Caco-2 (cell line): ENCODE measurements around the gene SMURF1. TPM values are rescaled to one million over a fixed set of nuclear protein-coding genes. Genes with fewer than 3 reads are reported as not detected.
A peak's percentile ranks its signal among the peaks of the same experiment; 100 is the strongest.

Source experiments
- BruUV-seq: library from RNA; stranded (reverse); fragments of 400-500 nt; replicated peaks from 2 replicates; lab custom pipeline; 2021; lab: Mats Ljungman, UMichigan
- CTCF ChIA-PET: fragments of 300-600 bp; sonication (Branson Sonifier 250); formaldehyde crosslinking; loops from one replicate; lab custom pipeline; 2022; ENCODE audit warnings: antibody characterized with exemption; lab: Charles Lee
- POLR2A ChIA-PET: fragments of 300-600 bp; sonication (Branson Sonifier 250); formaldehyde crosslinking; loops from one replicate; lab custom pipeline; 2022; ENCODE audit warnings: antibody characterized with exemption; lab: Charles Lee
- DNase-seq, 2 experiments: peaks; one replicate each; pipeline versions ENCODE4 v3.0.0 to v3.0.0-alpha.2; 2020 to 2022
- H3K27me3 ChIP-seq: replicated peaks from 2 replicates; pipeline ENCODE4 v1.6.0; 2011; ENCODE audit warnings: low read length; ENCODE audit not compliant: control insufficient read depth, insufficient read depth
- H3K36me3 ChIP-seq: 2 replicates; pipeline ENCODE4 v1.5.1; 2011; ENCODE audit warnings: low read length; ENCODE audit not compliant: control insufficient read depth, insufficient read depth
- H3K4me1 ChIP-seq: fragments of 250-450 bp; sonication (Bioruptor Pico); 2 replicates; pipeline ENCODE4 v1.5.1; 2020; ENCODE audit warnings: mild to moderate bottlenecking
- H3K4me3 ChIP-seq: 2 replicates; pipeline ENCODE4 v1.5.1; 2011; ENCODE audit warnings: low read depth, mild to moderate bottlenecking, control low read depth, low read length
- H3K9me3 ChIP-seq: fragments of 250-450 bp; sonication (Bioruptor Pico); 2 replicates; pipeline ENCODE4 v1.5.1; 2020; ENCODE audit warnings: mild to moderate bottlenecking, moderate library complexity
- H3K27ac Mint-ChIP-seq: one replicate; pipeline ENCODE4 v1.8.0; 2022; ENCODE audit warnings: mixed read lengths; ENCODE audit not compliant: unreplicated experiment
- H3K27me3 Mint-ChIP-seq: one replicate; pipeline ENCODE4 v1.8.0; 2022; ENCODE audit warnings: mixed read lengths; ENCODE audit not compliant: insufficient read depth, unreplicated experiment
- H3K36me3 Mint-ChIP-seq: one replicate; pipeline ENCODE4 v1.8.0; 2022; ENCODE audit warnings: mild to moderate bottlenecking, mixed read lengths; ENCODE audit not compliant: insufficient read depth, unreplicated experiment
- H3K4me1 Mint-ChIP-seq: one replicate; pipeline ENCODE4 v1.8.0; 2022; ENCODE audit warnings: low read depth, mixed read lengths; ENCODE audit not compliant: unreplicated experiment
- H3K4me3 Mint-ChIP-seq: one replicate; pipeline ENCODE4 v1.8.0; 2022; ENCODE audit warnings: mild to moderate bottlenecking, moderate library complexity, mixed read lengths; ENCODE audit not compliant: unreplicated experiment
- H3K9me3 Mint-ChIP-seq: one replicate; pipeline ENCODE4 v1.8.0; 2022; ENCODE audit warnings: mixed read lengths; ENCODE audit not compliant: unreplicated experiment
- CTCF ChIP-seq, 2 experiments: fragments of 200-600 bp in 1 of 2; IDR thresholded peaks; 1 replicate in 1 of 2; 2 replicates in 1 of 2; pipeline versions ENCODE4 v1.5.1 to v1.8.0; 2011 to 2022; ENCODE audit warnings: antibody characterized with exemption in 1 of 2, control low read depth in 1 of 2, inconsistent platforms in 1 of 2, low read depth in 1 of 2, low read length in 1 of 2, mild to moderate bottlenecking in 1 of 2, moderate library complexity in 1 of 2; ENCODE audit not compliant: insufficient read depth in 1 of 2, severe bottlenecking in 1 of 2, unreplicated experiment in 1 of 2
- intact Hi-C: fragments of 100-400 bp; cut with micrococcal nuclease; formaldehyde crosslinking; loops from one replicate; pipeline ENCODE4 v1.10.0; 2022; ENCODE audit not compliant: unreplicated experiment
- total RNA-seq: library from RNA; stranded (reverse); gene quantifications from 2 replicates; pipeline ENCODE4 v1.2.3, GENCODE V29; 2022

Gene SMURF1
- total RNA-seq, 1 experiment from 2014 or later, result 22.5 TPM

- intact Hi-C loops, result loop anchor here (2.0 to 5.0 kb wide), 2 partner anchors 45 to 113 kb away; partner anchors contain the start of gene SMURF1
- peak overlapping the region; percentile 56 for H3K4me3 Mint-ChIP-seq
- peaks cover 9% of the 10 kb centered on the region for H3K36me3 Mint-ChIP-seq
- ChIA-PET CTCF (interaction anchor here (0.6 kb wide), 1 partner anchor 214 kb away, joined by 3 read pairs; no protein-coding TSS in a partner anchor), POLR2A (no interaction called here)
- BruUV-seq, result no TSS peak
- peaks cover 13% of the 10 kb centered on the region for H3K9me3 Mint-ChIP-seq
- Histone ChIP-seq H3K36me3 (no peaks in the 10 kb centered on the region), H3K4me1 (peaks cover 27% of the 10 kb centered on the region), H3K9me3 (peaks cover 12% of the 10 kb centered on the region; the same call in 1 of the 2 replicates), H3K4me3 (no peak overlapping the region), H3K27me3 (no peaks in the 10 kb centered on the region)
- DNase-seq, result no peak
- peak overlapping the region; percentile 79 for H3K27ac Mint-ChIP-seq
- H3K27me3 Mint-ChIP-seq, result no peaks in the 10 kb centered on the region
- TF ChIP-seq CTCF (IDR thresholded peaks at IDR 0.05; ENCODE audit: insufficient read depth in 1 of 2, low read depth in 1 of 2, low read length in 1 of 2, severe bottlenecking in 1 of 2, unreplicated experiment in 1 of 2), result no peak
- H3K4me1 Mint-ChIP-seq, result peaks cover 31% of the 10 kb centered on the region
Measured at GRCh38 chr7:99097730-99098129, 46.2 kb downstream of the SMURF1 start.

GRCh38 chr7:99096124-99096887, 47.6 kb downstream of the SMURF1 start:
- peaks cover 31% of the 10 kb centered on the region for H3K4me1 Mint-ChIP-seq
- no peaks in the 10 kb centered on the region for H3K36me3 ChIP-seq
- ChIA-PET POLR2A (no interaction called here), CTCF (no interaction called here)
- no peak for DNase-seq
- intact Hi-C loops, result loop anchor here (1.0 to 5.0 kb wide), 2 partner anchors 46 to 217 kb away; partner anchors contain the start of gene SMURF1
- H3K27ac Mint-ChIP-seq, result peak overlapping the region; percentile 79
- no peak for TF ChIP-seq CTCF (IDR thresholded peaks at IDR 0.05; ENCODE audit: insufficient read depth in 1 of 2, low read depth in 1 of 2, low read length in 1 of 2, severe bottlenecking in 1 of 2, unreplicated experiment in 1 of 2)
- H3K4me1 ChIP-seq, result peaks cover 32% of the 10 kb centered on the region
- BruUV-seq, result no TSS peak
- no peaks in the 10 kb centered on the region for H3K27me3 ChIP-seq
- no peaks in the 10 kb centered on the region for H3K27me3 Mint-ChIP-seq
- no peak overlapping the region for H3K4me3 ChIP-seq
- H3K36me3 Mint-ChIP-seq, result peaks cover 9% of the 10 kb centered on the region
- H3K9me3 Mint-ChIP-seq, result peaks cover 13% of the 10 kb centered on the region
- H3K4me3 Mint-ChIP-seq, result no peak overlapping the region
- H3K9me3 ChIP-seq, result peaks cover 12% of the 10 kb centered on the region; the same call in 1 of the 2 replicates

- POLR2A ChIA-PET, result no interaction called here
Measured at GRCh38 chr7:99095698-99096097, 48.2 kb downstream of the SMURF1 start.

More at GRCh38 chr7:99095698-99096097, 48.2 kb downstream of the SMURF1 start:
- H3K9me3 Mint-ChIP-seq, result peaks cover 13% of the 10 kb centered on the region
- intact Hi-C loops, result loop anchor here (1.0 to 5.0 kb wide), 2 partner anchors 47 to 218 kb away; partner anchors contain the start of gene SMURF1
- no peaks in the 10 kb centered on the region for H3K27me3 ChIP-seq
- CTCF ChIA-PET, result no interaction called here
- no peak overlapping the region for H3K4me3 Mint-ChIP-seq
- BruUV-seq, result no TSS peak
- DNase-seq, result no peak
- no peak overlapping the region for H3K4me3 ChIP-seq
- H3K27me3 Mint-ChIP-seq, result no peaks in the 10 kb centered on the region
- no peak for TF ChIP-seq CTCF (IDR thresholded peaks at IDR 0.05; ENCODE audit: insufficient read depth in 1 of 2, low read depth in 1 of 2, low read length in 1 of 2, severe bottlenecking in 1 of 2, unreplicated experiment in 1 of 2)
- no peaks in the 10 kb centered on the region for H3K36me3 ChIP-seq
- H3K4me1 Mint-ChIP-seq, result peaks cover 31% of the 10 kb centered on the region
- no peak overlapping the region for H3K27ac Mint-ChIP-seq
- H3K9me3 ChIP-seq, result peaks cover 12% of the 10 kb centered on the region; the same call in 1 of the 2 replicates
- H3K36me3 Mint-ChIP-seq, result peaks cover 9% of the 10 kb centered on the region
- peaks cover 32% of the 10 kb centered on the region for H3K4me1 ChIP-seq
